DMS114 treated with DMSO at 0.1 percent for 48 hours (cell line): ENCODE data around the gene CTSL.
"Not testable (repeated sequence)": the region's sequence is repeated elsewhere in the genome, so short reads cannot be mapped to it uniquely, and the experiment has no call there.

ENCODE experiments used
- DNase-seq: peaks from one replicate; lab custom pipeline; 2025; ENCODE audit not compliant: unreplicated experiment; lab: John Stamatoyannopoulos, UW

CTSL gene

GRCh38 chr9:87751868-87752267 is 25.9 kb downstream of the CTSL start:
- DNase-seq: no peak

GRCh38 chr9:87753313-87753712 is 27.4 kb downstream of the CTSL start:
- no peak for DNase-seq

- not testable (repeated sequence) for DNase-seq
Measured at GRCh38 chr9:87758330-87758729, 32.4 kb downstream of the CTSL start.

- DNase-seq: not testable (repeated sequence)
Measured at GRCh38 chr9:87759980-87760379, 34.1 kb downstream of the CTSL start.

GRCh38 chr9:87760529-87760928 is 34.6 kb downstream of the CTSL start:
- DNase-seq: no peak

- no peak for DNase-seq
Measured at GRCh38 chr9:87763286-87763685, 37.4 kb downstream of the CTSL start.

GRCh38 chr9:87765521-87765920 is 39.6 kb downstream of the CTSL start:
- DNase-seq: no peak

GRCh38 chr9:87766697-87767096 is 40.8 kb downstream of the CTSL start:
- DNase-seq: no peak

- DNase-seq: no peak
Measured at GRCh38 chr9:87770616-87771315, 44.8 kb downstream of the CTSL start.

GRCh38 chr9:87771316-87772006 is 45.5 kb downstream of the CTSL start:
- DNase-seq: no peak

- DNase-seq: no peak
Measured at GRCh38 chr9:87776481-87777379, 50.8 kb downstream of the CTSL start.

- DNase-seq: no peak
Measured at GRCh38 chr9:87778996-87779395, 53.1 kb downstream of the CTSL start.
